DMS 273 treated with DMSO at 0.1 percent for 48 hours (cell line): ENCODE data around the gene COL4A6.
A peak's percentile ranks its signal among the peaks of the same experiment; 100 is the strongest.

Experiments used
- DNase-seq: peaks from one replicate; lab custom pipeline; 2025; lab: John Stamatoyannopoulos, UW

Gene COL4A6

DNA sequence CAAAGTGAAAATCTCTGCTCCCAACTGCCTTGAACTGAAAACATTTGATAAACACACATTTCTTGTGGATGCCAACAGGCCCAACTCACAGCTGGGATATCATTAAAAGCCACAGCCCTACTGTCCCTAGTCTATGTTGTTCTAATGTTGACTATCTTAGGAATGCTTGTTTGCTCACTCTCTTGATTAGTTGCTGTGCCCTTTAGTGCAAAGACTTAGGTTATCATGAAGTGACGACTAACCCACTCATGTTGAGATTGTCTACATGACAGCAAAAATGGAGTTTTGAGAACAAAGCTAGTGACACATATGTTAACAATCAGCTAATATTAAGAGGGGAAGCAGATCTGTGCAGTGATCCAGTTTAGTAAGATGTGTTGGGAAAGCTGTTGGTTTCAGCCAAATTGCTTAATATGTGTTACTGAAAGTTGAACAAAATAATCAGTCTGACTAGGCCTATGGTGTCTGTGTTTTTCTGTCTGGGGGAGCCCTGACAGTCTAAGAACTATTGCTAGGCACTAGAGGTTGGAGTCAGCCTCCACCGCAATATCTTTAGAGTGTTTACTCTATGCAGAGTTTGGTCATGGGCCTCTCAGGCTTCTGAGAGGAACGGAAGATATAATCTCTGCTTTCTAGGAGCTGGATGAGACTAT, 221.2 kb downstream of the COL4A6 start:
- DNase-seq, result no peak

DNA sequence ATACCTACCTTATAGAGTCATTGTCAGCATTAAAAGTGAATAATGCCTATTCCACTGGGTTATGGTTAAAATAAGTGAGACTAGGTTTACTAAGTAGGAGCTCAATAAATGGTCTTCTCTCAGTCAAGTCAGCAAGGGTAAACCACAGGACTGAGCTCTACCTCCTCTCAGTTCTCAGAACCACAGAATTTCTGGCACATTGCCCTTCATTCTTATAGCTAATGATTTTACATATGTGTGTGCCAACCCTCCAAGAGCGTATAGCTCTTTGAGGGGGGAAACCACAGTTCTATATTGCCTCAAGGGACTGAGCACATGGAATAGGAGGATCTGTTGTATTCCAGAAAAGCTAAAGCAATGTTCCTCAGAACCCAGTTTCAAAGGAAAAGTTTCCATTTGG, 221.8 kb downstream of the COL4A6 start:
- no peak for DNase-seq

GRCh38 chrX:108211301-108211700, 226.9 kb downstream of the COL4A6 start:
- no peak for DNase-seq

- DNase-seq, result no peak
These were observed 229.1 kb downstream of the COL4A6 start for GRCh38 chrX:108209006-108209554.

DNA sequence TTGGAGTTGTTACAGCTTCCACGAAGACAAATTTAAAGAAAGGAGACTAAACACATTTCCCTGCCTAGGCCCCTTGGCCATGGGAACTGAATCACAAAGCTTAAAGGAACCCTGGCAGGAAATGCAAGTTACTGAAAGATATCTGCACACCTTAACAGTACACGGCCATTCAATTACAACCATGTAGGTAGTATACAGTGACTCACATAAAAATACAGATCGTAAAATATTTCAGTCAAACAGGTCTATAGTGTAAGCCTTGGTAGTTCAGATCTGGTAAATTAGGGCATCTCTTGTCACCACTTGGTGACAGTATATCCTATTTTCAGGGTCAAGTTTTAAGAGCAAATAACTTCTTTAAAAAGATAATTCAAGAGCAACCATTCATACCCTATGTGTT, 234.7 kb downstream of the COL4A6 start:
- DNase-seq, result no peak

- DNase-seq, result peak; percentile 18
These were observed 238.5 kb downstream of the COL4A6 start for GRCh38 chrX:108199691-108200090.

- no peak for DNase-seq
These were observed 239.2 kb downstream of the COL4A6 start for GRCh38 chrX:108199041-108199440.

DNA sequence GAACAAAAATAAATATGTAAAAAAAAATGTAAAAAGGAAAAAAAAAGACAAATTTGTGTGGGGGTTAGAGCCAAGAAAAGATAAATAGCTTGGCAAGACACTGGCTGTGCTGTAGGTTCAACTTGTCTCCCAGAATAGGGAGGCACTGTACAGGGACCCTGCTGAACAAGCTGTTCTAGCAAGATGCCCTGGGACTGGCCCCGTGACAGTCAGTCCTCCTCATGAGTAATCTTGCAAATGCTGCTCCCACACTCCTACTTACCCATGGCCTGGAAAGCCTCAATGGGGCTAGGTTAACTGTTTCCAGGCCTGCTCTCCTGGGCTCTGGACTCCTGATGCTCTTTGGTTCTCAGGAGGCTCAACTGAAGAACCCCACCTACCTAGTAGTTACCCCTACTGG, 239.8 kb downstream of the COL4A6 start:
- no peak for DNase-seq

GRCh38 chrX:108186811-108187210, 251.4 kb downstream of the COL4A6 start:
- no peak for DNase-seq

DNA sequence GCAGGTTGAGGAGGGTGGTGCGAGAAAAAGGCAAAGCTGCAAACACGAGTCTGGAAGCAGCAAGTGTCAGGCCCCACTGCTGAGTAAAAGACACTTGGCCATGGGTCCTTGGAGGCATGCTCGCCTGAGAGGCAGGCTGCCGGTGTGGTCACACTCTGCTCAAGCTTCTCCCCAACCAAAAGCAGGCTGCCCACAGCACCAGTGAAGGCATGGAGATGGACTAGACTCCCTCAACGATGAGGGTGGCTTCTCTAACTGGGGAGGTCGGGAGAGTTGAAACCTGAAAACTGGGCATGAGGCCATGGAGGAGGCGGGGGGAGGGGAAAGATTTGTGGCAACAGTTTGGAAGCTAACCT, 260.1 kb downstream of the COL4A6 start:
- no peak for DNase-seq

GRCh38 chrX:108177351-108178142, 260.7 kb downstream of the COL4A6 start:
- no peak for DNase-seq

DNA sequence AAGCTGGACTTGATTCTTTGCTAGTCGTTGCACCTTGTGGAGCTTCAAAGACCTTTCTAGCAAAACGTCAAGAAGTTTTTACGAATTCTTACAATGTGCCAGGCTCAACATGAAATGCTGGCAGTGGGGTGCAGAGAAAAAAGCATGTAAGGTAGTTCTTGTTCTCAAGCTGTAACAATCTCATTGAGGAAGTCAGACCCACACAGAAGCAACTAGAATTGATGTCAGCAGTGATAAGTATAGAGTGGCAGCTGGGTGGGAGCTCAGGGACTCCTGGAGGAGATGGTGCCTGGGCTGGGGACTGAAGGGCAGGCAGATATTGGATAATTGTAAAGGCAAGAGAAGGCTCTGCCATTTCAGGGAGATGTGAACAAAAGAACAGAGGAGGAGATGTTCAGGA, 264.3 kb downstream of the COL4A6 start:
- no peak for DNase-seq

DNA sequence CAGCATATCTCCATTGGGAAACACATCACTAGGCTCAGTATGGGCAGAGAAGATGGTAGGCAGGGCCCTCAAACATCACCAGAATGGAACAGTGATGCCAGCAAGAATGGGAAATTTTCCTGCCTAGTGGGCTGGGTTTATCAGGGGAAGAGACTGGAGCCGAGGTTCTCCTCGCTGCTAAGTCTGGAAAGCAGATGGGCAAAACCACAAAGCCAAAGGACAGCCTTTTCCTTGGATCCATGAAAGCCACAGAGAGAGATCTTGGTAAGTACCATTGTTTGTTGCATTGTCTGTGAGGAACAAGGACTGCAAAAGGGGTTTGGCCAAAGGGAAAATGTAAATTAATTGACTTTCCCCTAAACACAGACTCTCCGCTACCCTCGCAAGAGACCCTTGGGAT, 266.6 kb downstream of the COL4A6 start:
- no peak for DNase-seq

DNA sequence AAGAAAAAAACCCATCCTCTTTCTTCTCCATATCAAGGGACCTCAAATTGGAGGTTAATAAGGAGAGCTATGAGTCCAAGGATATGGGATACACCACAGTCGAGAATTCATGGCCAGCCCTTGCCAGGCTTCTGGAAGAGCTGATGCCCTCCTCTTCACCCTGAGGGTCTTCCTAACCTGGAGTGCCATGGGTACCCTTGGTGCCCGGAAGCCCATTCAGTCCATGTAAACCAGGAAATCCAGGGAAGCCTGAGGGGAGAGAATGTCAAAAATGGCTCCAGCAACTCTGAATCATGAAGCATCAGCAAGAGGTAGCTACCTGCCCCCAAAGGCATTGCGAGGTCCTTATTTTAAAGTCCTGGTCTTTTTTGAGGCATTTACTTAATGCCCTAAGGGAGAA, 268.5 kb downstream of the COL4A6 start:
- no peak for DNase-seq

DNA sequence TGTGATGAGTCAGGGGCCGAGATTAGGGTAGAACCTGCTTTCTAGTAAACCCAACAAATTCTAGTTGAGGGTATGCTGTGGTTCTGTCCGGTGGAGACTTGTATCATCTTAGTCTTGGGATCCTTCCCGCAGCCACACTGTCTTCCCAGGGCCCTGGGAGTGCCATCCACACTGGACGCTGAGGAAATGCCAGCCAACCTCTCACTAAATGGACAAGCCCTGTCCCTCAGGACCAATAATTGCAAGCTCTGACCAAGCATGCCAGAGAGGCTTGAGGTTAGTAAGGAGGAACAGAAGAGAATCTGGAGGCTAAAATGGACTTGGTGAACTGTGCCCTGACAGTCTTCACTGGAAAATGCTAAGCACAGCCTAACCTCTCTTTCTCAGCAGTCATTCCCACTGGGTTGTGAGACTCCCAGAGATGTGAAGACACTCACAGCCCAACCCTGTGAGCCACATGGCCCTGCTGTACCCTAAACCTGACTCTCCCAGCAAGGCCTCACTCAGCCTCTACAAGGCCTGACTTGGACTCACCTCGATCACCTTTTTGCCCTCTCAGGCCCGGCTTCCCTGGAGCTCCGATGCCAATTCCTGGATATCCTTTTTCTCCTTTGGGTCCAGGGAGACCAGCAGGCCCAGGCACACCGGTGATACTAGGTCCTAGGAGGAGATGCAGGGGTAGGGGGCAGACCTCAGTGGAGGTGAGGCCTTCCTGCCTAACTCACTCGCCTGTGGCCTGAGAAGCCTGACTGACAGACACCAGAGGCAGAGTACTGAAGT, 269.1 kb downstream of the COL4A6 start:
- DNase-seq, result no peak

DNA sequence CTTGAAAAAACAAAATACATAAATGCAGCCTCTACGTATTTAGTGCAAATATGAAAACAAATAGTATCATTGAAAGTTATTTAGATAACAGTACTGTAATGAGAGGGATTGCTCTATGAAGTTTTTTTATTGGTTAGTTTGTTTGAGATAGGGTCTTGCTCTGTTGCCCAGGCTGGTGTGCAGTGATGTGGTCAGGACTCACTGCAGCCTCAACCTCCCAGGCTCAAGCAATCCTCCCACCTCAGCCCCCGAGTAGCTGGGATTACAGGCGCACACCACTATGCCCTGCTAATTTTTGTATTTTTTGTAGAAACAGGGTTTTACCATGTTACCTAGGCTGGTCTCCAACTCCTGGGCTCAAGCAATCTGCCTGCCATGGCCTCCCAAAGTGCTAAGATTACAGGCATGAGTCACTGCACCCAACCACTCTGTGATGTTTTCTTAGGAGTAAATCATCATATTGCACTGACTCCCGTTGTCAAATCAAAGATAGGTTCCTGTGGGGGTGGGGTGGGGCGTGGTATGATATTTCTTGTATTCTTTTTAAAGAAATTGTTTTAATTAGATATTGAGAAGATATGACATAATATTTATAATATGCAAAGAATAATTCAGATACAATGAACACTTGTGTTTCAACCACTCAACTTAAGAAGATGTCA, 270.9 kb downstream of the COL4A6 start:
- no peak for DNase-seq

- DNase-seq, result peak; percentile 45
These were observed 272.7 kb downstream of the COL4A6 start for GRCh38 chrX:108165383-108166111.

GRCh38 chrX:108163333-108164082, 274.7 kb downstream of the COL4A6 start:
- DNase-seq, result no peak

- DNase-seq, result no peak
These were observed 276.0 kb downstream of the COL4A6 start for GRCh38 chrX:108162265-108162664.

- DNase-seq, result no peak
These were observed 277.9 kb downstream of the COL4A6 start for GRCh38 chrX:108160309-108160708.
